ENCODE results near the gene OR2M3. TPM values are rescaled to one million over a fixed set of nuclear protein-coding genes. Genes with fewer than 3 reads are reported as not detected.

Gene OR2M3
- total RNA-seq, 4 donors from 2014 or later, result not detected

DNA sequence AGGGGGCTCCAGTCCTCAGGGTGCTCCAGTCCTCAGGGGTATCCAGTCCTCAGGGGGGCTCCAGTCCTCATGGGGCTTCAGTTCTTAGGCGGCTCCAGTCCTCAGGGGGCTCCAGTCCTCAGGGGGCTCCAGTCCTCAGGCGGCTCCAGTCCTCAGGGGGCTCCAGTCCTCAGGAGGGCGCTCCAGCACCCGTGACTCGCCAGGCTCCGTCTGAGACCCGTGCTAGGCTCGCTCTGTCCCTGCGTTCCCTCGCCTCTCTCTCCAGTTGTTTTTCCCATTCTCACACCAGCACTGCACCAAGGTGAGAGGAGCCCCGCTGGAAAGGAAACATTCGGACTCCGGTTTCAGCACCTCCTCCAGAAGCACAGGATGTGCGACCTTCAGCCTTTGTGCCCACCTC, 31.9 kb upstream of the OR2M3 start:
- Histone ChIP-seq H3K4me3 (no peak overlapping the region), H3K36me3 (no peaks in the 10 kb centered on the region), H3K4me1 (no peaks in the 10 kb centered on the region), H3K9me3 (peaks cover 0 to 10% (median 0%) of the 10 kb centered on the region in 4 donors), H3K27ac (no peak overlapping the region), H3K27me3 (no peaks in the 10 kb centered on the region)
- no peak for DNase-seq (ENCODE audit: low spot score in 2 of 2)
- WGBS, 2 donors, result 91 to 93% methylated on average over 14 of the region's 14 CpGs
- no peak for TF ChIP-seq EP300 (IDR thresholded peaks at IDR 0.05)
- no peak for TF ChIP-seq POLR2A (IDR thresholded peaks at IDR 0.05)
- TF ChIP-seq, protein P1, sequence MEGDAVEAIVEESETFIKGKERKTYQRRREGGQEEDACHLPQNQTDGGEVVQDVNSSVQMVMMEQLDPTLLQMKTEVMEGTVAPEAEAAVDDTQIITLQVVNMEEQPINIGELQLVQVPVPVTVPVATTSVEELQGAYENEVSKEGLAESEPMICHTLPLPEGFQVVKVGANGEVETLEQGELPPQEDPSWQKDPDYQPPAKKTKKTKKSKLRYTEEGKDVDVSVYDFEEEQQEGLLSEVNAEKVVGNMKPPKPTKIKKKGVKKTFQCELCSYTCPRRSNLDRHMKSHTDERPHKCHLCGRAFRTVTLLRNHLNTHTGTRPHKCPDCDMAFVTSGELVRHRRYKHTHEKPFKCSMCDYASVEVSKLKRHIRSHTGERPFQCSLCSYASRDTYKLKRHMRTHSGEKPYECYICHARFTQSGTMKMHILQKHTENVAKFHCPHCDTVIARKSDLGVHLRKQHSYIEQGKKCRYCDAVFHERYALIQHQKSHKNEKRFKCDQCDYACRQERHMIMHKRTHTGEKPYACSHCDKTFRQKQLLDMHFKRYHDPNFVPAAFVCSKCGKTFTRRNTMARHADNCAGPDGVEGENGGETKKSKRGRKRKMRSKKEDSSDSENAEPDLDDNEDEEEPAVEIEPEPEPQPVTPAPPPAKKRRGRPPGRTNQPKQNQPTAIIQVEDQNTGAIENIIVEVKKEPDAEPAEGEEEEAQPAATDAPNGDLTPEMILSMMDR (IDR thresholded peaks at IDR 0.05), result no peak

DNA sequence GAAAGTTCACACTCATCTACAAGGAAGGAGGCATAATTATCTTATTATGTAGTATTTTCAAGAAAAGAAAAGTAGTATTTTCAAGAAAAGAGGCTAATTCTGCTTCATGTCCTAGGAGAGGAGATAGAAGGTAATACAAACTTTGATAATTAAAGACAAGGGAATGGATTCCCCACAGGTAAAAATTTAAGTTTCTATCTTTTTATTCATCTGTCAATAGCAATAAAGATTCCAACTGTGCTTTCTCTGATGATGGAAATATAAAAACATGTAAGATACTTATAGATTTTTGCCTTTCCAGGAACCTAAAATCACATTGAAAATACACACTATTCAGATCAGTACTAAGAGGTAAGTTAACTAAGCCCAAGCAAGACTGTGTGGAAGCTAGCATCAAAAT, 22.5 kb upstream of the OR2M3 start, which contains the start of gene OR2M2:
TSS of gene OR2M2 (plus strand) at position 301 of the 400 bp plus-strand sequence. CDS start 5,165 bp downstream, outside the sequence.
- H3K4me1 ChIP-seq, result no peaks in the 10 kb centered on the region
- H3K4me3 ChIP-seq, result no peak within 1 kb of the TSS
- no peak within 1 kb of the TSS for H3K27ac ChIP-seq
- no peak for DNase-seq (ENCODE audit: low spot score in 2 of 2)
- no peaks in the 10 kb centered on the region for H3K36me3 ChIP-seq
- no peaks in the 10 kb centered on the region for H3K9me3 ChIP-seq
- no peak for TF ChIP-seq EP300 (IDR thresholded peaks at IDR 0.05)
- TF ChIP-seq, protein P1 (IDR thresholded peaks at IDR 0.05), result no peak
- no peak for TF ChIP-seq POLR2A (IDR thresholded peaks at IDR 0.05)
- no peaks in the 10 kb centered on the region for H3K27me3 ChIP-seq

DNA sequence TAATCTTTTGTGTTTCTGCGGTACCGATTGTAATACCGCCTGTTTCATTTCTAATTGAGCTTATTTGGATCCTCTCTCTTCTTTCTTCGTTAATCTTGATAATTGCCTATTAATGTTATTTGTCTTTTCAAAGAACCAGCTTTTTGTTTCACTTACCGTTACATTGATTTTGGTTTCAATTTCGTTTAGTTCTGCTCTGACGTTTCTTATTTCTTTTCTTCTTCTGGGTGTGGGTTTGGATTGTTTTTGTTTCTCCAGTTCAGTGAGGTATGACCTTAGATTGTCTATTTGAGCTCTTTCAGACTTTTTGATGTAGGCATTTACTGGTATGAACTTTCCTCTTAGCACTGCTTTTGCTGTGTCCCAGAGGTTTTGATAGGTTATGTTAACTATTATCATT, 13.1 kb upstream of the OR2M3 start:
- H3K4me3 ChIP-seq, result no peak overlapping the region
- H3K27me3 ChIP-seq, result no peaks in the 10 kb centered on the region
- H3K9me3 ChIP-seq, result peaks cover 0 to 3% (median 0%) of the 10 kb centered on the region in 4 donors
- H3K36me3 ChIP-seq, result no peaks in the 10 kb centered on the region
- DNase-seq (ENCODE audit: low spot score in 2 of 2), result no peak
- H3K27ac ChIP-seq, result no peak overlapping the region
- WGBS, 2 donors, result 74 to 84% methylated on average over 7 of the region's 7 CpGs
- no peaks in the 10 kb centered on the region for H3K4me1 ChIP-seq
- TF ChIP-seq, protein P1 (IDR thresholded peaks at IDR 0.05), result no peak

DNA sequence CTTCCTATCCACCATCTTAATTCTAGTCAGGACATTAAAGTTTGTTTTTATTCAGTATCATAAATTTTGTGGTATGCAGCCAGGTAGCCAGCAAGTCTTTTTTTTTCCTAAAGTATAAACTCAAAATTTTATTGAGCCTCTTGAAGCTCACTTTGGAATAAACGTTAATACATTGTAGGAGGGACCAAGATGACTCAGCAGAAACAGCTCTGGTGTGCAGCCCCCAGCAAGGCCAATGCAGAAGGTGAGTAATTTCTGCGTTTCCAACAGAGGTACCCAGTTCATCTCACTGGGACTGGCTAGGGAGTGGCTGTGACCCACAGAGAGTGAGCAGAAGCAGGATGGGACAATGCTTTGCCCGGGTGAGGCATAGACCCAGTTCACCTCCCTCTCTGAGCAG, 9.7 kb upstream of the OR2M3 start:
- Histone ChIP-seq H3K36me3 (no peaks in the 10 kb centered on the region), H3K4me1 (no peaks in the 10 kb centered on the region), H3K9me3 (peaks cover 0 to 2% (median 0%) of the 10 kb centered on the region in 4 donors), H3K27me3 (no peaks in the 10 kb centered on the region), H3K4me3 (no peak overlapping the region), H3K27ac (no peak overlapping the region)
- no peak for DNase-seq (ENCODE audit: low spot score in 2 of 2)
- TF ChIP-seq EP300 (IDR thresholded peaks at IDR 0.05) (no peak), POLR2A (IDR thresholded peaks at IDR 0.05) (no peak)
- TF ChIP-seq, protein P1 (IDR thresholded peaks at IDR 0.05), result no peak
- 63 to 72% methylated on average over 2 to 3 of the region's 3 CpGs for WGBS, 2 donors

DNA sequence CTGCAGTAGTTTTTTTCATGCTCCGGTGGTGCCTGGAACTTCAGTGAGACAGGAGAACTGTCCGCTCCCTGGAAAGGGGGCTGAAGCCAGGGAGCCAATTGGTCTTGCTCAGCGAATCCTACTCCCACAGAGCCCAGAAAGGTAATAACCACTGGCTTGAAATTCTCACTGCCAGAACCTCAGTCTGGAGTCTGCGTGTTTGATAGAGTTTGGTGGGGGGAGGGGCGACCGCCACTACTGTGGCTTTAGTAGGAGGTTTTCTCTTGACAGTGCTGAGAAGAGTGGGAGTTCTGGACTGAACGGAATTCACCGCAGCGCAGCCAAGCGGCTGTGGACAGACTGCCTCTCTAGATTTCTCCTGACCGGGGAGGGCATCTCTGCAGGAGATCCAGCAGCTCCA, 8.0 kb upstream of the OR2M3 start:
- WGBS, 2 donors, result 55 to 61% methylated on average over 10 of the region's 11 CpGs
- no peaks in the 10 kb centered on the region for H3K27me3 ChIP-seq
- no peak for DNase-seq (ENCODE audit: low spot score in 2 of 2)
- no peak overlapping the region for H3K4me3 ChIP-seq
- no peaks in the 10 kb centered on the region for H3K36me3 ChIP-seq
- no peaks in the 10 kb centered on the region for H3K4me1 ChIP-seq
- no peak overlapping the region for H3K27ac ChIP-seq
- H3K9me3 ChIP-seq, result peaks cover 0 to 6% (median 0%) of the 10 kb centered on the region in 4 donors
- no peak for TF ChIP-seq EP300 (IDR thresholded peaks at IDR 0.05)
- no peak for TF ChIP-seq POLR2A (IDR thresholded peaks at IDR 0.05)
- TF ChIP-seq, protein P1 (IDR thresholded peaks at IDR 0.05), result no peak

Data from tibial nerve (tissue), 4 donors.